HPDE6-E6E7 (cell line): ENCODE measurements around the gene GALNT18.

ENCODE experiments used
- DNase-seq: peaks from one replicate; pipeline ENCODE4 v3.0.0; 2011; ENCODE audit warnings: missing footprints; ENCODE audit errors: extremely low spot score

Gene GALNT18

GRCh38 chr11:11351042-11351586 lies 270.7 kb downstream of the GALNT18 start:
- no peak for DNase-seq

- DNase-seq, result no peak
These were observed 271.9 kb downstream of the GALNT18 start for GRCh38 chr11:11349870-11350337.

- no peak for DNase-seq
These were observed 272.5 kb downstream of the GALNT18 start for GRCh38 chr11:11349106-11349825.

- no peak for DNase-seq
These were observed 273.5 kb downstream of the GALNT18 start for GRCh38 chr11:11348303-11348702.

- DNase-seq, result no peak
These were observed 274.2 kb downstream of the GALNT18 start for GRCh38 chr11:11347592-11347991.

- DNase-seq, result no peak
These were observed 275.5 kb downstream of the GALNT18 start for GRCh38 chr11:11346303-11346702.

GRCh38 chr11:11345099-11345498 lies 276.7 kb downstream of the GALNT18 start:
- DNase-seq, result no peak

GRCh38 chr11:11344045-11344444 lies 277.8 kb downstream of the GALNT18 start:
- no peak for DNase-seq

- DNase-seq, result no peak
These were observed 283.5 kb downstream of the GALNT18 start for GRCh38 chr11:11338304-11338703.

GRCh38 chr11:11336664-11337063 lies 285.1 kb downstream of the GALNT18 start:
- no peak for DNase-seq

- DNase-seq, result no peak
These were observed 286.8 kb downstream of the GALNT18 start for GRCh38 chr11:11335043-11335442.

GRCh38 chr11:11334607-11335006 lies 287.2 kb downstream of the GALNT18 start:
- DNase-seq, result no peak

- no peak for DNase-seq
These were observed 289.6 kb downstream of the GALNT18 start for GRCh38 chr11:11332141-11332710.

GRCh38 chr11:11329062-11329806 lies 292.6 kb downstream of the GALNT18 start:
- DNase-seq, result no peak

- no peak for DNase-seq
These were observed 297.7 kb downstream of the GALNT18 start for GRCh38 chr11:11324090-11324489.

GRCh38 chr11:11322101-11322500 lies 299.7 kb downstream of the GALNT18 start:
- DNase-seq, result no peak

GRCh38 chr11:11320825-11321224 lies 301.0 kb downstream of the GALNT18 start:
- no peak for DNase-seq

GRCh38 chr11:11318961-11319360 lies 302.8 kb downstream of the GALNT18 start:
- DNase-seq, result no peak

GRCh38 chr11:11318461-11318860 lies 303.3 kb downstream of the GALNT18 start:
- DNase-seq, result no peak

- no peak for DNase-seq
These were observed 305.1 kb downstream of the GALNT18 start for GRCh38 chr11:11316651-11317230.

- DNase-seq, result no peak
These were observed 307.7 kb downstream of the GALNT18 start for GRCh38 chr11:11313902-11314692.
